C4-2B (cell line): ENCODE results near the gene SLC23A2.

ENCODE experiments used
- H3K27ac ChIP-seq: fragments of 450-650 bp; 2 replicates; pipeline ENCODE4 v1.5.1; 2017
- ZFX ChIP-seq: fragments of 450-650 bp; IDR thresholded peaks from 2 replicates; pipeline ENCODE4 v1.6.1; 2017
- TF ChIP-seq, protein P1 (sequence below): fragments of 450-650 bp; conservative IDR thresholded peaks from 2 replicates; pipeline ENCODE4 v1.5.1; 2017; ENCODE audit warnings: mild to moderate bottlenecking

The SLC23A2 gene

DNA sequence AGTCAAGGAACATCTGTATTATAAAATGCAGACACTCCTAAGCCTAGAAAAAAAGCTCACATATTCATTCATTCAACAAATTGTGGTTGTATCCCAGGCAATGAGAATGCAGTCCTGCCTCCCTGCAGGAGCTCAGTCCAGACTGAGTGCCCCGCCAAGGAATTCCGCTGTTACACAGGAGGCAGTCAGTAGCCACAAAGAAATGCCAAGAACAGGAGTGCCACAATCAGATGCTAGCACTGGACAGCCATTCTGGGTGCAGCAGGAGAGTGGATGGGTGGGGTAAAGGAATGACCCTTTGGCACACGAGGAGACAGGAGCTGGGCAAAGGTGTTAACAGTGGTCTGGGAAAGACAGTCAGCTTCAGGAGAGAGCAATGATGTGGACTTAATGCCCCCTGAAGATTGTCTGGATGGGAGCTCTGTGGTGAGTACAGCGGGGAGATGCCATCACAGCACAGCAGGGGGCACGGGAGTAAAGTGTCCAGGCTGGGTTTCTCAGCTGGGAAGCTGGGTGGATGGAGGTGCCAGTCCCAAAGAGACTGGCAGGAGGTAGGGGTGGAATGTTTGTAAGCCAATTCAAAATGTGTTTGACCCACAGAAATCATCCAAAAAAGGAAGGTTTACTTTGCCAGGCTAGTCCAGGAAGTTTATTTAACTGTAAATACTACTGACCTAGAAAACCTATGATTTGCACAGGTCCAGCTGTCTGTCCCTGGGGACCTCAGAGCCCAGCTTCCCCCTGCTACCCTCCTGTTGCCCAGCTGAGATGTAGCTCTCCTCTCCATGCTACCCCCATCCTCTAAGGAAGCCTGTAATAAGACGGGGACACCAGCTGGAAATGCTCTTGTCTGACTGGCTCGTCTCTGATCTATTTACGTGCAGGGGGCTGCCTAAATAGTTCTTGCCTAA lies 84.1 kb downstream of the SLC23A2 start:
- no peak overlapping the region for H3K27ac ChIP-seq
- TF ChIP-seq, protein P1, sequence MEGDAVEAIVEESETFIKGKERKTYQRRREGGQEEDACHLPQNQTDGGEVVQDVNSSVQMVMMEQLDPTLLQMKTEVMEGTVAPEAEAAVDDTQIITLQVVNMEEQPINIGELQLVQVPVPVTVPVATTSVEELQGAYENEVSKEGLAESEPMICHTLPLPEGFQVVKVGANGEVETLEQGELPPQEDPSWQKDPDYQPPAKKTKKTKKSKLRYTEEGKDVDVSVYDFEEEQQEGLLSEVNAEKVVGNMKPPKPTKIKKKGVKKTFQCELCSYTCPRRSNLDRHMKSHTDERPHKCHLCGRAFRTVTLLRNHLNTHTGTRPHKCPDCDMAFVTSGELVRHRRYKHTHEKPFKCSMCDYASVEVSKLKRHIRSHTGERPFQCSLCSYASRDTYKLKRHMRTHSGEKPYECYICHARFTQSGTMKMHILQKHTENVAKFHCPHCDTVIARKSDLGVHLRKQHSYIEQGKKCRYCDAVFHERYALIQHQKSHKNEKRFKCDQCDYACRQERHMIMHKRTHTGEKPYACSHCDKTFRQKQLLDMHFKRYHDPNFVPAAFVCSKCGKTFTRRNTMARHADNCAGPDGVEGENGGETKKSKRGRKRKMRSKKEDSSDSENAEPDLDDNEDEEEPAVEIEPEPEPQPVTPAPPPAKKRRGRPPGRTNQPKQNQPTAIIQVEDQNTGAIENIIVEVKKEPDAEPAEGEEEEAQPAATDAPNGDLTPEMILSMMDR, result no peak
- TF ChIP-seq ZFX, result no peak

DNA sequence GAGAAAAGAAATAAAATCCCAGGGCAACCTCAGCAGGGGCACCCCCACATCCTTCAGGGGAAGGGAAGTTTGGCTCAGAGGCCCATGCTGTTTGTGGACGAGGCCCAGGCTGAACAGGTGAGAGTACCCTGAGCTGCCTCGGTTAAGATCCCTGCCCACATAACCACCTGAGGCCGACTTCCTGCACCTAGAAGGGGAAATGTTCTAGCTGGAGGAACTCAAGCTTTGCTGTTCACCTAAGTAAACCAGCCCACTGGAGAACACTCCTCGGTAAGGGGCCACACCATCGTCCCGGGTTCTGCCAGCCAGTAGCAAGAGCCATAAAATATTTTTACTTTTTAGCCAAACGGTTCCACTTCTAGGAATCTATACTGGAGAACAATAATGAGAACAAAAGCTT lies 88.2 kb downstream of the SLC23A2 start:
- no peak overlapping the region for H3K27ac ChIP-seq

DNA sequence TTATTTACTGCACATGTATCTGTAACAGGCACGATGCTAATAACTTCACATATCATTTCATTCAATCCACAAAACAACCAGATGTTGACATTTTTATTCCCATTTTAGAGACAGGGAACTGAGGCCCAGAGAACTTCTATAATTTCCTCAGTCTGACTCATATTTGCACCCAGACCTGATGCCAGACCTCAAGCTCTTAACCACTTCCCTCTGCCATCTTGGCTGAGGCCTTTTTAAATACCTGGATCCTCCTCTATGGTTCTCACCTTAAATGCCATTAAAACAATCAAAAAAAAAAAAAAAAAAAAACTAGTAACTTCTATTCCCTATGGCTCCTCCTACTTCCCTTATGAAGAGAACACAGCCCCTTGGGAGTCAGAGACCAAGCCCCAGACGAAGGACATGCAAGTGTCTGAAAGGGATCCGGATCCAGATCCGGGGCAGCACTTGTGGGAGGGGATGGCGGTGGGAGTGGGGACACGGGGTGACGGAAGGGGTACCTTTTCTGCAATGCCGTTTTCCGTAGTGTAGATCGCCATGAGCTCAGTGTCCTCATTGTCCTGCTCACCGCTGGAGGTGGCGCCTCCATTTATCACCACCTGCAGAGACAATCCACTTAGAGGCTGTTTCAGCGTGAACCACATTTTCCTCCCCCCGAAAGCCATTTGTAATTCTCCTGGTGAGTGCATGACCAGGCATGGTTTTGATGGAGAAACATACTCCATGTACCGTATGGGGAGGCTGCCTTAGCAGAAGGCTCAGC lies 88.7 kb downstream of the SLC23A2 start:
- no peak for TF ChIP-seq ZFX
- TF ChIP-seq, protein P1, result no peak
- no peak overlapping the region for H3K27ac ChIP-seq

More for the DNA sequence above, 88.2 kb downstream of the SLC23A2 start:
- TF ChIP-seq, protein P1, result no peak
- no peak for TF ChIP-seq ZFX

DNA sequence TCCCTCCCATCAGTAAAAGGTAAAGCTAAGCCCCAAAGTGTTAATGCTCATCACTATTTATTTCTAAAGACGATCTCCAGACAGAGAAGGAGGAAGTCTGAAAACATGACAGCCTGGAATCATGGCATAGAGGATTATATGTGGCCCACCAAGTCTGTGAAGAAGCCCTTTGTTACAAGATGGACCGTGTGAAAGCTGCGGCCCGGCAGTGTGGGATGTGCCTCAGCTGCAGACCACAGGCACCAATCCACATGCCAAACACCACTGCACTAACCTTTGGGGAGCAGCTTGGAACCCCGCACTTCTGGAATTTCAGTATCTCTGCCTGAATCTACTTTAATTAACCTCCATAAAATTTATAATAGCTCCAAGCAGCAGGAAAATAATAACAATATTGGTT lies 90.4 kb downstream of the SLC23A2 start:
- TF ChIP-seq, protein P1, result no peak
- no peak for TF ChIP-seq ZFX
- H3K27ac ChIP-seq, result no peak overlapping the region

DNA sequence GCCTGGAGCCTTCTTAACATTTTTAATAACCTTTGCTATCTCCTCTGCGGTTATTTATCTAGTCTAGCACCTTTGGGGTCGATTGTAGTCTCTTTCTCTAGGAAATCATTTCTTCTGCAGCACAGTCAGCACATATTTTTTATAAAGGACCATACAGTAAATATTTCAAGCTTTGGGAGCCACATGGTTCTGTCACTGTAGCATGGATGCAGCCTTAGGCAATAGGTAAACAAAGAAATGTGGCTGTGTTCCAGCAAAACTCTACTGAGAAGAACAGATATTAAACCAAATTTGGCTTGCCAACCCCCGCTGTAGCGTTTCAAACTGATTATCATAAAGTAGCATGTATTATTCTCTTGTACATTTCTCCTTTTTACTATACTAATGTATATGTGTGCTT lies 95.7 kb downstream of the SLC23A2 start:
- TF ChIP-seq, protein P1, result no peak
- no peak for TF ChIP-seq ZFX
- H3K27ac ChIP-seq, result no peak overlapping the region

DNA sequence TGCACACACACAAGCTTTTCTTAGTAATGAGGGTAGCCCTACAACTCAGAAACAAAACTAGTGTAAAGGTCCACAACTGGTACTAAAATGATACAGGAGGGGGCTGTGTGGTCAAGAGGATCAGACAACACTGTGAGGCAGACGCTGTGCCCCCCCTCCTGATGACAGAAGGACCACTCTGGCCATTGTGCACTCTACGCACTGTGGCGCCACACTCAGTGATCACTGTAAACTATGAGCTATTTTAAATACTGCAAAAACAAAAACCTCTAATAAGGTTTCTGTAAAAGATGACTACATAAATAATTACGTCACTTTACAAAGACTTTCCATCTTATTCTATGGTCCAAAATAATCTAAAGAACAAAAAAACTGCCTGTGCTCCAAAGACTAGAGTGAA lies 96.1 kb downstream of the SLC23A2 start:
- H3K27ac ChIP-seq, result no peak overlapping the region
- TF ChIP-seq, protein P1, result no peak
